GM12891 (cell line): ENCODE measurements around the gene MPHOSPH9.

Source experiments
- PAX5 ChIP-seq: IDR thresholded peaks from 2 replicates; pipeline ENCODE4 v1.6.1; 2011; ENCODE audit warnings: low read length, moderate library complexity, mild to moderate bottlenecking; ENCODE audit not compliant: insufficient read depth, severe bottlenecking
- POLR2A ChIP-seq: IDR thresholded peaks from 2 replicates; pipeline ENCODE4 v1.6.1; 2011; ENCODE audit warnings: low read depth, low read length, control low read depth
- POLR2AphosphoS5 ChIP-seq: IDR thresholded peaks from 2 replicates; pipeline ENCODE4 v1.6.1; 2011; ENCODE audit warnings: low read depth, low read length, control low read depth
- SPI1 ChIP-seq: IDR thresholded peaks from 2 replicates; pipeline ENCODE4 v1.6.1; 2011; ENCODE audit warnings: low read depth, low read length, control low read depth
- TAF1 ChIP-seq: IDR thresholded peaks from 2 replicates; pipeline ENCODE4 v1.6.1; 2011; ENCODE audit warnings: low read depth, low read length, control low read depth

- TF ChIP-seq POLR2A (no peak), POLR2AphosphoS5 (no peak), SPI1 (no peak), TAF1 (no peak), PAX5 (no peak)
Observed at GRCh38 chr12:123258593-123258992, 25.7 kb upstream of the MPHOSPH9 start.
